Measurements from ENCODE around the gene CNTRL.

Gene CNTRL

DNA sequence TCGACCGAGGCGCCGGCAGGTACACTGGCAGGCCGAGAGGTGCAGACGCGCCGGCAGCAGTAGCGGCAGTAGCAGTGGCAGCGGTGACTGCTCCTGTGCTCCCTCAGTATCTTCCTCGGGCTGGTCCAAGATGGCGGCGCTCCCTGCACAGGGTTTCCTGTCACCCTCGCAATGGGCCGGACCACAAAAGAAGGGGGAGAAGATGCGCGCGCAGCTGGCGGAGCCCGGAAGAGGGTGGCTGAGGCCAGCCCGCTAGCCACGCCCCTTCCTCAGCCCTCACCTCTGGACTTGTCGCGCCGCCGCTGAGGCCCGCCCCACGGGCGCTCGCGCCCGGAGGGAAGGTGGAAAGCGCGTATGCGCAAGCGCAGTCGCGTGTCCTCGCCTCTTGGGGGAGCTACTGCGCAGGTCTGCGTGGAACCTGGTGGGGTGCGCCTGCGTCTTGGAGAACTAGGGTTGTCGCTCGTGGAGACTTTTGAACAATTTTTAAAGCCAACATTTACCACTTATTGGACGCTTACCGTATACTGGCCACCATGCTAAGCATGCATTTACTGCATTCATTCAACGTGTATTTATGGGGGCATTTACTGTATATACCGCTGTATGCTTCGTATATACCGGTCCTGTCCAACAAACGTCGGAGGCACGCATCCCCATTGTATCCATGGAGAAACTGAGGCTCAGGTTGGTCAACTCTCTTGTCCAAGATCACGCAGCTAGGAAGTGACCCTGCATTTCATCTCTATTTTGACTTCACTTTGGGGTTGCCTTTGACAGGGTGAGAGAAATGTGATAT is 127.2 kb downstream of the CNTRL start, which contains the start of gene RAB14:
RAB14 (minus strand) TSS at position 132 of the 796 bp plus-strand sequence. CDS start 8,457 bp downstream, outside the sequence.
- peak; percentile 100 for DNase-seq (ENCODE audit: low spot score)

DNA sequence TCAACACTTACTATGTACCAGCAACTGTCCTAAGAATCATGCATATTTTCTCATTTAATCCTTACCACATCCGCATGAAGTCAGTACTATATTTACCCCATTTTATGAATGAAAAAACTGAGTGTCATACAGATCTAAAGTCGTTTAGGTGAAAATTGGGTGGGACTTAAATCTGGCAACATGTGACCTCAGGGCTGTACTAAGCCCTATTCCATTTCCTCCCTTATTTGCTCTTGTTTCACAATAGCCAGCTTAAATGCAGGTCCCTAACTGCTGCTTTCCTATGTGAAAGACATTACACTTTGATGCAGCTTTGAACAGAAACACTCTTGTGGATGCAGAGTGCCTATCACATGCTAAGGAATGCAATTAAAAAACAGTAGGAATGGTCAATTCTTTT is 129.4 kb downstream of the CNTRL start:
- no peak for DNase-seq (ENCODE audit: low spot score)

DNA sequence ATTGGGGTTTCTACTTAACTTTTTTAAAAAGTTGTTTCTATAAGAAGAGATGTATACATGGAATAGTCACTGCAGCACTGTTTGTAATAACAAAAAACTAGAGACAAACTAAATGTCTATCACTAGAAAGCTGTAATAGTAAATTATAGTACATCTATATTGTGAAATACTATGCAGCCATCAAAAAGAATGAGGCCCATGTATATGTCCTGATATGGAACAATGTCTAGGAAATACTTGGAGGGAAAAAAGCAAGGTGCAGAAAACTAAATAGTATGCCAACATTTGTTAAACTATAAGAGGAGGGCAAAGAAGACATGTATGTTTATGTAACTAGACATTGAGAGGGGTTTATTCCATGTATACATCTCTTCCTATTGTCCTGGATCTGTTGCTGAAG is 129.9 kb downstream of the CNTRL start:
- no peak for DNase-seq (ENCODE audit: low spot score)

DNA sequence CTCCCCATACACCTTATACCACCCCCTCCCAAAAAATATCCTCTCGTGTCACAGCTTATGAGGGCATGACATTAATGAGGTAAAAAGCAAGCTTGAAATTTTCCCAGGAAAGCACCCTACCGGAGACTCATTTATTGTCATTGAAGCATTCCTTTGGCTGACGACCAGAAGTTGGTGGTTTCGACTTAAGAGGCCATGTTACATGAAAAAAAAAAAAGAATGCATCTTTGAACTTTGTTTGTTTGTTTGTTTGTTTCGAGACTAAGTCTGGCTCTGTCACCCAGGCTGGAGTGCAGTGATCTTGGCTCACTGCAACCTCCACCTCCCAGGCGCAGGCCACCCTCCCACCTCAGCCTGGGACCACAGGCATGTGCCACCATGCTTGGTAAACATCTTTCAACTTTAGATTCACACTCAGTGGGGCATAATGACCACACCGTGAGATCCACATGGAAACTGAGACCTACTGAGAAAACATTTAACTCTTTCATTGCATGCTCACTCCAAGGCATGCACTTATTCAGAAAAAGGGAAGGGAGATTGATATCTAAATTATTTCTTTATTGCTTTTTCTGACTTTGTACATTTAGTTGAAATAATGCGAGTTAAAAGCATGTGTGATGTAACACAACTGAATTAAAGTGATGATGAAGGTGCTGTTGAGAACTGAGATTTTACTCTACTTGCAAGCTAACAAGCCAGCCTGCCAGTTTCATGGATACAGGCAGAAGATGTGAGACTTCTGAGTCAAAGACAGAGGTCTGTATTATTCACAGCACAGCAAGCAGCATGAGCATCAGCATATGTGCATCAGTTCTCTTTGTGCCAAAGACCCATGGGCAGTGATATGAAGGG is 132.0 kb downstream of the CNTRL start:
- no peak for DNase-seq (ENCODE audit: low spot score)

DNA sequence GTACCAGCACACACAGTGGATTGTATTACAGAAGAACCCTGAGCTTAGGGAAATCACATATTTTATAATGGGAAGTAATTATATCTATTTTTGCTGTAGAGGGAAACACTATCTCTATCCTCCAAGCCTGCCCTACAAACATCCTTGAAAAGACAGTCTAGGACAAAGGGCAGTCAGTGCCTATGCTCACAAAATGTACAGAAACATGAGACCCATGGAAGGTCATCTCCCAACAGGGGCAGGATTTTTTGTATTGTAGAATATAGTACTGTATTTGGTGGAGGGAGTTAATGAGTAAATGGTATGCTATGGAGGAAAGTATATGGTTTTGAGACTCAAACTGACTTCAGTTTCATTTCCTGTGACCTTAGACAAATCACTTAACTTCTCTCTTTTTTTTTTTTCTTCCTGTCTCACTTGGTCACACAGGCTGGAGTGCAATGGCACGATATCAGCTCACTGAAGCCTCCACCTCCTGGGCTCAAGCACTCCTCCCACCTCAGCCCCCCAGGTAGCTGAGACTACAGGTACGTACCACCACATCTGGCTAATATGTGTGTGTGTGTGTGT is 132.7 kb downstream of the CNTRL start:
- DNase-seq (ENCODE audit: low spot score): no peak

DNA sequence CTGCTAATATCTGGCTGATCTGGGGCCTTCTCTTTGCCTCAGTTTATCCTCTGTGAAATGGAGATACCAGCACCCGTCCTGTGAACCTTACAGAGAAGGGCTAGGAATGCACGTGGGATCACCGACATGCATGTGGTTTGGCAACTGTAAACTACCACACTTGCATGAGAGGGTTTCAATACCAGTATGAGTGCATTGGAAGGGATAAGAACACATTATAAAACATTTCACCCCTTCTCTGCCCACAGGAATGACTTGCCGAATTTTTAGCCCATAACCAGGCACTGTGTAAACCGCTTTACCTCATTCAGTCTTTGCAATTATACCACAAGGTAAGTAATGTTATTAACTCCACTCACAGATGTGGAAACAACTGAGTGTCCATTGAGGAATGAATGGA is 135.8 kb downstream of the CNTRL start:
- DNase-seq (ENCODE audit: low spot score): no peak

DNA sequence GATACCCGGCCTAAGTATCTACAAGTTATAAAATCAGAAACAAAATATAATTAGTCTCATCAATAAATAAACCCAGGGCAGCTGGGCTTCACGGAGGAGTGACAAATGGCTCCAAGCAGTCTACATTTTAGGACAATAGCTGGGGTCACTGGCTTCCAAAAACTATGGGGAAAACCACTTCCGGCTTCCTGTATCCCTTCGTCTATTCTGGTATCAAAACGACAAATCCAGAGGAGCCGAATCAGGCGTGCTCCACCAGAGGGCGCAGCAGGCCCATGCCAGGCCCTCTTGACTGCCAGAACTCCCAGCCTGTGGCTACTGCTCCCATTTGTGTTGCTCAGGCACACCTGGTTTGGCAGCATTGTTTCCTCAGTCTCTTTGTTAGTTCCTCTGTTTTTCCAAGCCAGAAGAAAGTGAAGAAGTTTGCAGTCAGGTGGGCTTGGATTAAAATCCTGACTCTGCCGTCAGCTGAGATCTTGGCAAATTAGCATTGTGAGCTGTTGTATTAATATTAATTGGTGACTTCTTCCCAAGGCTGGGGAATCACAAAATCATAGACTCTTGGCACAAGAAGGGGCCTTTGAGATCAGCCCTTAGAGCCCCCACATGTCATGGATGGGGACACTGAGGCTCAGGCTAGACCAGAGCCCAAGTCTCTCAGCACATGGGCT is 138.5 kb downstream of the CNTRL start:
- peak; percentile 87 for DNase-seq (ENCODE audit: low spot score)

DNA sequence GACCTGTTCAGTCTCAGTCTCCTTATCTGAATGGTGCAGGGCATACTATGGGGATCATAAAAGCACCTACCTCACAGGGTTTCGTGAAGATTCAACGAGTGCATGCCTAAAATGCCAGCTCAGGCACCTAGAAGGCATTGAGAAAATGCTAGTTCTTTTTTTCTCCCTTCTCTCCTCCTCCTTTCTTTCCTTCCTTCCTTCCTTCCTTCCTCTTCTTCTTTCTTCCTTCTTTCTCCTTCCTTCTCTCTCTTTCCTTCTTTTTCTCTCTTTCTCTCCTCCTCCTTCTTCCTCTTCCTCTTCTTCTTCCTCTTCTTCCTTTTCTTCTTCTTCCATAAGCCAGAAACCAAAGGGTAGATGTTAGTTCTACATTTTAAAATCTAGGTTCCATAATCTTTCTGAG is 139.2 kb downstream of the CNTRL start:
- no peak for DNase-seq (ENCODE audit: low spot score)

DNA sequence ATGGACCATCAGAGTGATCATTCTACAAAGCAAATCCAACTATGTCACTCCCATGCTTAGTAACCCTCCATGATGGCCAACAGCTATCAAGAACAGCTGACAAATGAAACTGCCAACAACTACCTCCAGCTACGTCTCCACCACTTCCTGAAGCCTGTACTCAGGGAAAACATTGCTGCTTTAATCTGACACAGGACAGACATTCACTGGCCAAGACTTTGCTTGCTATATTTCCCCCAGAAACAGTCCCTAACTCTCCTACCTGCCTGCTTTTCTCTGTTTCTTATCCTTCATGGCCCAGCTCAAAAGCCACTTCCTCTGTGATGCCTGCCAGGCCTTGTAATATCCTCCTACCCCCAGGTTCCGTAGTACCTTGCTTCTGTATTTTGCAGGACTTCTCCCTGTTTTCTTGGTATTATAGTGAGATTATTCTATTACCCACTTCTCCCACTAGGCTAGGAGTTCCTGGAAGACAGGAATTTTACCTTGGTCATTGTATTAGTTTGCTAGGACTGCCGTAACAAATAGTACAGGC is 141.6 kb downstream of the CNTRL start:
- no peak for DNase-seq (ENCODE audit: low spot score)

DNA sequence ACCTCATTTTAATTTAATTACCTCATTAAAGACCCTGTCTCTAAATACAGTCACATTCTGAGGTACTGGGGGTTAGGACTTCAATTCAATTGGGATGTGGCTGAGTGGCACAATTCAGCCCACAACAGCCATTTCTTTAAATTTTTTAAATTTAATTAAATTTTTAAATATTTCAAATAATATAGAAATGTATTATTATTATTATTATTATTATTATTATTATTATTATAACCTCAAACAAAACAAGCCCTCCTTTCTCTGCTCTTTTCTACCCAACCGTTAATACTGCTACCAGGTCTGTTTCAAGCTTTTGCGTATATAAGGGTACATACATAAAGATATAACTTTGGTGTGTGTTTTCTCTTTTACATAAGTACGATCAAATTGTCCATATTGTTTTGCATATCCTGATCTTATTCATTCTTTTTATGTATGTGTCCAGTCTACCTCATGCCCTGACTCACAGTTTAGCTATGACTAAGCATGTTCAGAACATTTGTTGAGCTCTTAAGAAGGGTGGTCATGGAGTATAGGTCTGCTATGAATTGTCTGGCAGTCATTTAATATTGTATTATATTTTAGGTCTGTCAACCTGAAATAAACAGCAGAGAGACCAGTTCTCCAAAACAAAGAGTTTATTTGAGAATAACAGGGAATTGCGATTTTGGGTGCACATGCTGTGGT is 143.0 kb downstream of the CNTRL start:
- DNase-seq (ENCODE audit: low spot score): no peak

DNA sequence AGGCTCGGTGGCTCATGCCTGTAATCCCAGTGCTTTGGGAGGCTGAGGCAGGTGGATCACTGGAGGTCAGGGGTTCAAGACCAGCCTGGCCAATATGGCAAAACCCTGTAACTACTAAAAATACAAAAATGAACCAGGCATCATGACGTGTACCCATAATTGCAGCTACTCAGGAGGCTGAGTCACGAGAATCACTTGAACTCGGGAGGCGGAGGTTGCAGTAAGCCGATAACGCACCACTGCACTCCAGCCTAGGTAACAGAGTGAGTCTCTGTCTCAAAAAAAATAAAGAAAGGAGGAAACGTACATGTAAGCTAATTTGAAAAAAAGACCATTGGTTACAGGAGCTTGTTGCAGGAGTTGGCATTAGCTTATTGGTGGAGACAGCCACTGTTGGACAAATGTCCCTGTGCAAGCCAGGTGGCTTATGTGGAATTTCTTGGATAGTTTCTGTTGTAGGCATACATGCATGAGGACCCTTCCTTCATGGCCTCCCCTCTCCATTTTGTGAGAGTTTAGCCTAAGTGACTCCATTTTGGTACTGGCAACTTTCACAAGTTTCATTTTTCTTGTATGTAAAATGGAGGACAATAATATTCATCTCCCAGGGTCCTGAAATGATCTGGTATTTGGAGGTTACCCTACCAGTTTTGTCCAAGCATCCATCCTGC is 143.7 kb downstream of the CNTRL start:
- DNase-seq (ENCODE audit: low spot score): no peak

DNA sequence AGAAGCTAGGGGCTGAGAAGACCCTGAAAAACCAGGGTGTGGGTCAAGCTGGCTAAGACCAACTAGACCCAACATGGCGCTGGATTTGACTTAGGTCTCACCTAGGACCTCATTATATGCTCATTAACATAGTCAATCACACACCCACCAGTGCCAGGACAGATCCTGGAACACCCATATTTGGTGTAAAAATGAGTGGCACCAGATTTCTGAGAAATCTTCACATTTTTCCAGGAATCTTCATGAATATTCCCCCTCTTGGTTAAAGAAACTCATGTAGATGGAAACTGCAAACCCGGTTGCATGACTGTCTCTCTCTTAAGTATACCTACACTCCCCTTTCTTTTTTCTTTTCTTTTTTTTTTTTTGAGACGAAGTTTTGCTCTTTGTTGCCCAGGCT is 144.8 kb downstream of the CNTRL start:
- DNase-seq (ENCODE audit: low spot score): no peak

DNA sequence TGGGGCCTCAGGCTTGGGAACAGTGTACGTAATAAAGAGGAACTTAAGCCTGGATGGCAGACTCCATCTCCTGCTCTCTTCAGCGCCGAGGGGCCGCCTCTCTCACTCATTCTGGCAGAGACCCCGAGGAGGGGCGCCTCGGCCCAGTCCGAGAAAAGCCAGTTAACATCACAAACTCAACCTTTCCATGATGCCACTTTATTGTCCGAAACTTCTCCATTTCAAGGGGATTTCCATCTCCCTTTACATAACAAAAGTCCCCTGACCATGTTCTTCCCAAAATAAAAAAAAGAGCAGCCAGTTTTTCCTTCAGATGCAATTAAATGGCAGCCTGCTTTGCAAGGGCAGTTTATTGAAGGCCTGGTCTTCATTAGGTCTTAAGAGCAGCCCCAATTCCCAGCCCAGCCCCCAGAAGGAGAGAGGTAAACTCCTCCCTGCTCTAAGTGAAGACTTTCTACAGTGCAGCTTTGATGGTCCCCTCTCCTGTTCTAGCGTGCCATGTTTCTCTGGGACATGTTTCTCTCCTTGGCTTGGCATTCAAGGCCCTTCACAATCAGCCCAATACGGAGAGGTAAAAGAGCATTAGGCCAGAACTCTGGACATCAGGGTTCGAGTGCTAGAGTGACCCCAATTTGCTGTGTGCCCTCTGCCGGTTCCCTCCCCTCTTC is 146.4 kb downstream of the CNTRL start:
- no peak for DNase-seq (ENCODE audit: low spot score)

DNA sequence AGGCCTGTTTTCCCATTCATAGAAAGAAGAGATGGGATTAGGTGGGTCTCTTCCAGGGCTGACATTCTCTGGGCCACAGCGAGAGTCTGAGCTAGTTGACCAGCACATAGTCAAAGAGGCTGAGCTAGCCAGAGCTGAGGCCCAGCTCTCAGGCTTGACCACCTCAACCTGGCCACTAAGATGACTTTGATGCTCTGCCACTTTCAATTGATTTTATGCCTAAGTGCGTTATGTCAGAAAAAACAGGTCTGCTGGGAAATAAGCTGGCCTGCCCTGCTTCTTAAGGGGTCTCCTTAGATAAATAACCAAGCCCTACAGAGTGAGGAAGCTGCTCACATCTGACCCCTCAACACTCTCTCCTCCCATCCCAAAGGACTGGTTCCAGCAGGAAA is 146.9 kb downstream of the CNTRL start:
- DNase-seq (ENCODE audit: low spot score): no peak

DNA sequence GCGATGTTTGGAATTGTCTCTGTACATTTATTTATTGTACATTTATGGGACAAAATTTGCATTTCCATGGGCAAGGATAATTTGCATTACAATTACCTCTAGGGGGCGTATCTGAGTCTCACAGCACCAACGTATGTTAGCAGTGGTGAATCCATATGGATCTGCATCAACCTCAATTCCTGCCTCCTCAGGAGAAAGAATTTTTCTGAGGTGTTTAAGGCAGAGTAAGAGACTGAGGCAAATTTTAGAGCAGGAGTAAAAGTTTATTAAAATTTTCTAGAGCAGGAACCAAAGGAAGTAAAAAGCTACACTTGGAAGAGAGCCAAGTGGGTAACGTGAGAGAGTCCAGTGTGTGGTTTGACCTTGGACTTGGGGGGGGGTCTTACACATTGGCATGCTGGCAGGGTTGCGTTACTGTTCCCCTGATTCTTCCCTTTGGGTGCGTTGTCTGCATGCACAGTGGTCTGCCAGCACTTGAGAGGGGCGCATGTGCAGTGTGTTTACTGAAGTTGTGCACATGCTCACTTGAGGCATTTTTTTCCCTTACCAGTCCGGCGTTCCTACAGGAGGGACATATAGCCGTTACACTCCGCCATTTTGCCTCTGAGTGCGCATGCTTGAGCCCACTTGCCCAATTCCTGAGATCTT is 147.9 kb downstream of the CNTRL start:
- no peak for DNase-seq (ENCODE audit: low spot score)

DNA sequence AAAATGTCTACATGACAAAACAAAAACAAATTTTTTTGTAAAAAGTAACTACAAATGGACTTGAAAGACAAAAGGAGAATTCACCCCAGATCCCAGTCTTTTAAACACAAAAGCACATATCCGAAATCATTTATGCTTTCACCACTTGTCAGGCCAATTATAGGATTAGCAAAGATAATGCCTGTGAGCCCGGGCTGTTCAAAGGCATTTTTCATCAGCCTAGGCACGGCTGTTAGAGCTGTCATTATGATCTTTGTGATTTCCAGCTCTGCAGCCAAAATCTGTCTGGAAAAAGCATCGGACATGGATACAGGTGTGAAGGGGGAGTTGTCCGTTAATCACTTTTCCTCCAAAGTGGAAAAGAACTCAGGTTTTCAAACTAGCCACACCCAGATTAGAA is 150.5 kb downstream of the CNTRL start:
- no peak for DNase-seq (ENCODE audit: low spot score)

DNA sequence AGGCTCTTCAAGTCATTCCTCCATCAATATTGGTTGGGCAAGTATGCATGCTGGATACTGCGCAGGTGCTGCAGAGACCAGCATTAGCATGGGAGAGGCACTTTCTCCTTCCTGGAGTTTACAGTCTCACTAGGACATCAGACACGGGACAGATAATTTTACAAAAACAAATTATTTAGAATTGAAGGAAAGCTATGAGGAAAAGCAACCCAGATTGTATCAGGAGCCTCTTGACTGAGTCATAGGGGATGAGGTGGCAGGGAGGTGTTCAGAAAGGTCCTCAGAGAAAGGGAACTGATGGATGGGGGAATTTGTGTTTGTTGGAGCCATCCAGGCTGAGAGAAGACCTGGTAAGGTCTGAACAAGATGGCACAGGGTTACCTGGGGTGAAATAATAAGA is 151.4 kb downstream of the CNTRL start:
- no peak for DNase-seq (ENCODE audit: low spot score)
